GM12892 (cell line): ENCODE measurements around the gene OR7G2.

ENCODE experiments used
- POLR2A ChIP-seq: IDR thresholded peaks from 2 replicates; pipeline ENCODE4 v1.6.1; 2011; ENCODE audit warnings: low read depth, low read length, control low read depth
- POLR2AphosphoS5 ChIP-seq: IDR thresholded peaks from 2 replicates; pipeline ENCODE4 v1.6.1; 2011; ENCODE audit warnings: low read depth, low read length, control low read depth
- TAF1 ChIP-seq: IDR thresholded peaks from 2 replicates; pipeline ENCODE4 v1.6.1; 2011; ENCODE audit warnings: low read depth, mild to moderate bottlenecking, control low read depth, low read length, borderline replicate concordance

DNA sequence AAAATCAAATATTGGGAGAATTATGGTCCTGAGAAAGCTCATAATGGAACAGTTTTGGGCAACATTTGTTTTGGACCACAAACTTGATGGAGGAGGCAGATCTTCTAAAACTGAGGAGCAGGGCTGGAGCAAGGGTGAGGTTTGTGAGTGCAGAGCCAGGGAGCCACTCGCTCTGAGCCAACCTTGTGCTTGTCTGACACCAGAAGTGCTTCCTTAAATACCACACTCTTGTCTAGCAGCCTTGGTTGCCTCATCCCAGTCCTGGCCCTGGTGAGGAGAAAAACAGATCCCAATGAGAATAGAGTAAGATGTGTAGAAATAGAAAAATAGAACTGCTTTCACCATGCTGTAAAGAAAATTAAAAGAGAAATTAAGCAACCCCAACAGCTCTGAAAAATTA lies 39.6 kb upstream of the OR7G2 start:
- TF ChIP-seq POLR2AphosphoS5 (no peak), POLR2A (no peak), TAF1 (no peak)
